Common myeloid progenitor, CD34-positive (primary cell): ENCODE data around the gene TMED6.

ENCODE experiments used
- CTCF ChIA-PET: fragments of 350-600 bp; sonication (Branson Sonifier 250); formaldehyde crosslinking; loops from one replicate; lab custom pipeline; 2021; ENCODE audit warnings: antibody characterized with exemption; lab: Charles Lee
- POLR2A ChIA-PET: fragments of 350-600 bp; sonication (Branson Sonifier 250); formaldehyde crosslinking; loops from one replicate; lab custom pipeline; 2021; ENCODE audit warnings: antibody characterized with exemption; lab: Charles Lee
- DNase-seq, 3 donors: peaks; one replicate each; pipeline versions ENCODE4 v3.0.0 to v3.0.0-alpha.2; 2013
- H3K27ac ChIP-seq, 2 experiments: 1 replicate in 1 of 2; 2 replicates in 1 of 2; pipeline ENCODE4 v1.7.0; 2013; ENCODE audit warnings: inconsistent platforms in 2 of 2, low read length in 2 of 2, mild to moderate bottlenecking in 2 of 2, low read depth in 1 of 2, moderate library complexity in 1 of 2; ENCODE audit not compliant: severe bottlenecking in 2 of 2, insufficient read depth in 1 of 2, poor library complexity in 1 of 2
- H3K27me3 ChIP-seq, 5 experiments: replicated peaks in 2 of 5; 1 replicate in 3 of 5; 2 replicates in 2 of 5; pipeline versions ENCODE4 v1.6.1 to v1.7.0; 2013; ENCODE audit warnings: low read length in 4 of 5, mild to moderate bottlenecking in 2 of 5, moderate library complexity in 2 of 5, inconsistent platforms in 1 of 5; ENCODE audit not compliant: insufficient read depth in 5 of 5, control insufficient read depth in 4 of 5
- H3K36me3 ChIP-seq, 4 experiments: 1 replicate in 2 of 4; 2 replicates in 2 of 4; pipeline versions ENCODE4 v1.6.1 to v1.7.0; 2013; ENCODE audit warnings: low read length in 3 of 4, control low read depth in 1 of 4, mild to moderate bottlenecking in 1 of 4; ENCODE audit not compliant: control insufficient read depth in 4 of 4, insufficient read depth in 4 of 4
- H3K4me1 ChIP-seq, 4 experiments: 1 replicate in 3 of 4; 2 replicates in 1 of 4; pipeline versions ENCODE4 v1.6.1 to v1.7.1; 2013; ENCODE audit warnings: low read length in 3 of 4, mild to moderate bottlenecking in 3 of 4, control low read depth in 1 of 4, inconsistent platforms in 1 of 4, moderate library complexity in 1 of 4; ENCODE audit not compliant: control insufficient read depth in 4 of 4, insufficient read depth in 4 of 4; ENCODE audit errors: control extremely low read depth in 1 of 4
- H3K4me3 ChIP-seq, 7 experiments: 1 replicate in 4 of 7; 2 replicates in 3 of 7; pipeline versions ENCODE4 v1.5.1 to v1.7.0; 2013; ENCODE audit warnings: mild to moderate bottlenecking in 7 of 7, low read length in 6 of 7, moderate library complexity in 6 of 7, inconsistent platforms in 2 of 7, low read depth in 2 of 7, control low read depth in 1 of 7; ENCODE audit not compliant: insufficient read depth in 4 of 7, control insufficient read depth in 1 of 7; ENCODE audit errors: extremely low read depth in 1 of 7
- H3K9me3 ChIP-seq, 5 experiments: 1 replicate in 4 of 5; 2 replicates in 1 of 5; pipeline versions ENCODE4 v1.6.1 to v1.7.1; 2013; ENCODE audit warnings: low read length in 4 of 5, mild to moderate bottlenecking in 2 of 5, inconsistent platforms in 1 of 5, low read depth in 1 of 5, moderate library complexity in 1 of 5; ENCODE audit not compliant: control insufficient read depth in 4 of 5, insufficient read depth in 2 of 5; ENCODE audit errors: control extremely low read depth in 1 of 5
- WGBS: methylation state at CpG from one replicate; pipeline ENCODE4 v1.1.5; 2013; ENCODE audit not compliant: insufficient coverage; 5-methylcytosine and 5-hydroxymethylcytosine counted together

TMED6 gene

DNA sequence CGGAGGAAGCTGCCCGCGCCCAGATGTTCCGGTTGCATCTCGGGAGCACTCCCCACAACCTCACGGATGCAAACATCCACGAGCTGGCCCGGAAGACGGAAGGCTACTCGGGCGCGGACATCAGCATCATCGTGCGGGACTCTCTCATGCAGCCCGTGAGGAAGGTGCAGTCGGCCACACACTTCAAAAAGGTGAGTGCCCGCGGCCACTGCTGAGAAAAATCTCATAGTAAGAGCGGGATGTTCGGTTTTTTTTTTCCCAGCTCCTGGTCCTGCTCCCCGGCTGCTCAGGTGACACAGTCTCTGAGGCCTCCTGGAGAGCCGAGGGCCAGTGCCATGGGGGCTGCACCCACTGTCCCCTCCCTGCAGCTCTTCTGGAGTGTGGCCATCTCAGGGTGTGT, 30.5 kb downstream of the TMED6 start:
- Histone ChIP-seq H3K36me3 (peaks cover 24 to 89% (median 79%) of the 10 kb centered on the region in 4 experiments), H3K4me1 (peaks cover 0 to 3% (median under 1%) of the 10 kb centered on the region in 4 experiments), H3K27me3 (no peaks in the 10 kb centered on the region), H3K9me3 (no peaks in the 10 kb centered on the region), H3K27ac (no peak overlapping the region), H3K4me3 (no peak overlapping the region)
- DNase-seq: no peak
- CTCF ChIA-PET: no interaction called here
- WGBS: 98% methylated on average over 22 of the region's 22 CpGs
- POLR2A ChIA-PET: no interaction called here

DNA sequence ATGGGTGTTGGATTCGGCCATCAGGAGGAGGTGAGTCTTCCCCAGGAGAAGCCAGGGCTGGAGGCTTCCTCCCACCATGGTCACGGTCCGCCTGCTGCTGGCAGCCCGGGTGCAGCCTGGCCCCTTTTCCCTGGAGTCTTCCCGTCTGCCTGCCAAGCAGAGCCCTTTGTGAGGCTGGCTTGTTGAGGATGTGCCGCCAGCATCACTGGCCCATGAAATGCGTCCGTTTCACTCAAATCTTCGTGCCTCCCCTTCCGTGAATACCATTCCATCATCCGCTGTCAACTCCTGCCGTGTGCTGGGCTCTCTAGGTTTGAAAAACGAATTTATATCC, 30.9 kb downstream of the TMED6 start:
- peaks cover 24 to 89% (median 79%) of the 10 kb centered on the region in 4 experiments for H3K36me3 ChIP-seq
- no peak overlapping the region for H3K4me3 ChIP-seq
- POLR2A ChIA-PET: no interaction called here
- no peaks in the 10 kb centered on the region for H3K9me3 ChIP-seq
- 97% methylated on average over 13 of the region's 13 CpGs for WGBS
- H3K4me1 ChIP-seq: no peaks in the 10 kb centered on the region
- no peak for DNase-seq
- no peaks in the 10 kb centered on the region for H3K27me3 ChIP-seq
- no peak overlapping the region for H3K27ac ChIP-seq
- CTCF ChIA-PET: no interaction called here

DNA sequence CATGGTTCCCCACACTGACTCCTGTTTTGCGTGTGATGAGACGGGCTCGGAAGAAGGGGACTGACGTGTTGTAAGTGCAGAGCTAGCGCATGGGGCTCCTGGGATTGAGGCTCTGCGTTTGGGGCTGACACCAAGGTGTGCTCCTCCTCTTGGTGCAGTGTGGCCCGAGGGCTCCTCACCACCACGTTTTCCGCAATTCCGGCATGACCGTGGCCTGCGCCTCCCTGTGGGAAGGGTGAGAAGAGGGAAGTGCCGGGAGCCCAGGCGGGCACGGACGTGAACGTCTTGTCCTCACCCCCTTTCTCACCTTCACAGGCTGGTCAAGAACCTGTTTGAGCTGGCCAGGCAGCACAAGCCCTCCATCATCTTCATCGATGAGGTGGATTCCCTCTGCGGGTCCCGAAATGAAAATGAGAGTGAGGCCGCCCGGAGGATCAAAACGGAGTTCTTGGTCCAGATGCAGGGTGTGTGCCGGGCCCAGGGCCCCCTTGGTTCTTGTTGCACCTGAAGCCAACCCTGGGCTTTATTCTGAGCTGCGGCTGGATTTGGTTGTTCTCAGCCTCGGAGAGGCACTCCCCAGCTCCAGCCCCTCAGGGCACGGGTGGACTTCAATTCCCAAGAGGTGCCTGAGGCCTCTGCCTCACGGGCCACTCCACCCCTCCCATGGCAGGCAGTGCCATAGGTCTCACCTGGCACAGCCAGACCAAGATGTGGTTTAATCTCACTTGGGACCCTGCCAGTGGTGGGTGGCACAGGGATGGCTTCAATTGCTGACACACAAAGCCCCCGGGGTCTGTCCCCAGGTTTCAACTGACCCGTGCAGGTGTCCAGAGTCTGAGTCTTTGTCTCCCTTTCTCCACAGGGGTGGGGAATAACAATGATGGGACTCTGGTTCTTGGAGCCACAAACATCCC, 31.5 kb downstream of the TMED6 start:
- POLR2A ChIA-PET: interaction anchor here (0.6 kb wide), 2 partner anchors 57 to 87 kb away, joined by 3 to 4 read pairs; no protein-coding TSS in a partner anchor
- Histone ChIP-seq H3K27ac (no peak overlapping the region), H3K9me3 (no peaks in the 10 kb centered on the region), H3K4me3 (no peak overlapping the region), H3K4me1 (no peaks in the 10 kb centered on the region), H3K27me3 (no peaks in the 10 kb centered on the region), H3K36me3 (peaks cover 26 to 92% (median 83%) of the 10 kb centered on the region in 4 experiments)
- CTCF ChIA-PET: interaction anchor here (2.0 kb wide), 1 partner anchor 9 kb away, joined by 9 read pairs; no protein-coding TSS in a partner anchor
- DNase-seq: no peak
- 96% methylated on average over 20 of the region's 30 CpGs for WGBS

DNA sequence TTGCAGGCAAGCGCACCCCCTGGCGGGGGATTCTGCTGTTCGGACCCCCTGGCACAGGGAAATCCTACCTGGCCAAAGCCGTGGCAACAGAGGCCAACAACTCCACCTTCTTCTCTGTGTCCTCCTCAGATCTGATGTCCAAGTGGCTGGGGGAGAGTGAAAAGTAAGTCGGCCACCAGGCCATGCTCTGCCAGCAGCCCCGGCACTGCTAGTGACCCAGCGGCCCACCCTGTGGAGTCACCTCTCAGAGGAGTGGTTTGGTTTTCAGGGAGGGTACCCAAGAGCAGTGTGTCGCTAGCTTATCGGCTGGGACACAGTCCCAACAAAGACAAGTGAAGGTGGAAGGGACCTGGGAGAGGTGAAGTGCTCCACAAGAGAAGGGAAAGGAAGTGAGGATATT, 32.2 kb downstream of the TMED6 start:
- H3K4me3 ChIP-seq: no peak overlapping the region
- 97% methylated on average over 6 of the region's 9 CpGs for WGBS
- no peaks in the 10 kb centered on the region for H3K27me3 ChIP-seq
- no peaks in the 10 kb centered on the region for H3K9me3 ChIP-seq
- ChIA-PET POLR2A (interaction anchor here (0.6 kb wide), 1 partner anchor 57 kb away, joined by 4 read pairs; no protein-coding TSS in a partner anchor), CTCF (interaction anchor here (2.0 kb wide), 1 partner anchor 9 kb away, joined by 9 read pairs; no protein-coding TSS in a partner anchor)
- peaks cover 22 to 92% (median 81%) of the 10 kb centered on the region in 4 experiments for H3K36me3 ChIP-seq
- no peaks in the 10 kb centered on the region for H3K4me1 ChIP-seq
- H3K27ac ChIP-seq: no peak overlapping the region
- DNase-seq: no peak

DNA sequence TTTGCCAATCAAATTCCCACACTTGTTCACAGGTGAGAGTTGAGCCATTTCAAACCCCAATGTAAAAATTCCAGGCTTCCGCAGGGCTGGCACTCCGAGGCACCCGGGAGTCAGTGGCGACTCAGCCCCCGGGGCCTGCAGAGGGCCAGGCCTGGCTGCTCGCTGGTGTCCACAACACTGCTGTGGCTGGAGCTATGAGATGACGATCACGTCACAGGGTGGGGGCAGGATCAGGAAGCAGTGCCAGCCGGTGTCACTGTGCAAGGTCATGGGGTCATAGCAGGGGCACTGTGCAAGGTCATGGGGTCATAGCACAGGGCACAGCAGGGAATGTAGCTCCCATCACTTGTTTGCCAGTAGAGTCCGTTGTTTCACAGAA, 32.7 kb downstream of the TMED6 start:
- Histone ChIP-seq H3K27me3 (no peaks in the 10 kb centered on the region), H3K27ac (no peak overlapping the region), H3K36me3 (peaks cover 22 to 89% (median 81%) of the 10 kb centered on the region in 4 experiments), H3K9me3 (no peaks in the 10 kb centered on the region), H3K4me1 (no peaks in the 10 kb centered on the region), H3K4me3 (no peak overlapping the region)
- 98% methylated on average over 9 of the region's 10 CpGs for WGBS
- DNase-seq: no peak
- ChIA-PET CTCF (interaction anchor here (1.2 to 2.0 kb wide), 2 partner anchors 10 to 16 kb away, joined by 3 to 9 read pairs; no protein-coding TSS in a partner anchor), POLR2A (interaction anchor here (0.5 kb wide), 1 partner anchor 64 kb away, joined by 3 read pairs; no protein-coding TSS in a partner anchor)

DNA sequence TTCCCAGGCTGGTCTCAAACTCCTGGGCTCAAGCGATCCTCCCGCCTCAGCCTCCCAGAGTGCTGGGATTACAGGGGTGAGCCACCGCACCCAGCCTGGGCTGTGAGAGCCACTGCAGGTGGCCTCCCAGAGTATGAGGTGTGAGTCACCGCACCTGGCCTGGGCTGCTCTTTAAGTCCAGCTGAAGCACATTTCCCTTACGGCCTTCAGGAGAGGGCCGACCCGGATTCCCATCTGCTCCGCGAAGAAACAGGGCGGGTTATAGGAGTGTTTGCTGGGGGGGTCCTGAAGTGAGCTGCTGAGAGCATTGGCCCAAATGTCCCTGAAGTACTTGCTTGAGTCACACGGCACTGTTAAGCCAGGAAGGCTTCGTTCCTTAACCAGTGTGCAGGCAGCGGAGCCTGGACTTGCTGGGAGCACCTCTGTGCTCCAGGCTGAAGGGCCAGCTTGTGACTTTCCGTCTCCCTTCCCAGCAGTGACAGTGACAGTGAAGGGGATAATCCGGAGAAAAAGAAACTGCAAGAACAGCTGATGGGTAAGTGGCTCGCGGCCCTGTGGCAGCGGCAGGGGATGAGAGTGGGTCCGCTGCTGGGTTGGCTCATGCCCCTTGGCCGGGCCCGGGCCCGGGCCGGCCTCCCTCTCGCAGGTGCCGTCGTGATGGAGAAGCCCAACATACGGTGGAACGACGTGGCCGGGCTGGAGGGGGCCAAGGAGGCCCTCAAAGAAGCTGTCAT, 33.2 kb downstream of the TMED6 start:
- Histone ChIP-seq H3K27me3 (no peaks in the 10 kb centered on the region), H3K4me1 (no peaks in the 10 kb centered on the region), H3K9me3 (no peaks in the 10 kb centered on the region), H3K4me3 (no peak overlapping the region), H3K36me3 (peaks cover 22 to 90% (median 79%) of the 10 kb centered on the region in 4 experiments), H3K27ac (no peak overlapping the region)
- no peak for DNase-seq
- 98% methylated on average over 24 of the region's 30 CpGs for WGBS
- ChIA-PET CTCF (interaction anchor here (1.2 to 2.0 kb wide), 2 partner anchors 10 to 17 kb away, joined by 3 to 9 read pairs; no protein-coding TSS in a partner anchor), POLR2A (interaction anchor here (0.5 kb wide), 1 partner anchor 64 kb away, joined by 3 read pairs; no protein-coding TSS in a partner anchor)
